HG02938 (cell line): ENCODE measurements around the gene PRR11.
"Not testable (repeated sequence)": the region's sequence is repeated elsewhere in the genome, so short reads cannot be mapped to it uniquely, and the experiment has no call there.

Experiments used
- ATAC-seq: cut with Tn5 transposase; IDR thresholded peaks from one replicate; pipeline ENCODE4 v1.9.1; 2021; ENCODE audit warnings: mild to moderate bottlenecking, moderate library complexity; ENCODE audit not compliant: unreplicated experiment

Gene PRR11

GRCh38 chr17:59202320-59202719 is 46.8 kb downstream of the PRR11 start:
- no peak for ATAC-seq

DNA sequence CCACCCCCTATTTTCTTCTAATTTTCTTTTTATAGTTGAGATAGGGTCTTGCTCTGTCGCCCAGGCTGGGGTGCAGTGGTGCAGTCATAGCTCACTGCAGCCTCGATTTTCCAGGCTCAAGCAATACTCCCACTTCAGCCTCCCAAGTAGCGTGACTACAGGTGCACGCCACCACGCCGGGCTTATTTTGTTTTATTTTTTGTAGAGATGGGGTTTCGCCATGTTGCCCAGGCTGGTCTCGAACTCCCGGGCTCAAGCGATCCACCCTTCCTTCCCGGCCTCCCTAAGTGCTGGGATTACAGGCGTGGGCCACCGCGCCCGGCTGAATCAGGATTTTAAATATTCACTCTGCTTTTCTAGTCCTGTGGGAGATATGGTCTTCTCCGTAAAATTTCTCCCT is 63.8 kb downstream of the PRR11 start:
- ATAC-seq: no peak

GRCh38 chr17:59219992-59220327 is 64.4 kb downstream of the PRR11 start:
- ATAC-seq: no peak

DNA sequence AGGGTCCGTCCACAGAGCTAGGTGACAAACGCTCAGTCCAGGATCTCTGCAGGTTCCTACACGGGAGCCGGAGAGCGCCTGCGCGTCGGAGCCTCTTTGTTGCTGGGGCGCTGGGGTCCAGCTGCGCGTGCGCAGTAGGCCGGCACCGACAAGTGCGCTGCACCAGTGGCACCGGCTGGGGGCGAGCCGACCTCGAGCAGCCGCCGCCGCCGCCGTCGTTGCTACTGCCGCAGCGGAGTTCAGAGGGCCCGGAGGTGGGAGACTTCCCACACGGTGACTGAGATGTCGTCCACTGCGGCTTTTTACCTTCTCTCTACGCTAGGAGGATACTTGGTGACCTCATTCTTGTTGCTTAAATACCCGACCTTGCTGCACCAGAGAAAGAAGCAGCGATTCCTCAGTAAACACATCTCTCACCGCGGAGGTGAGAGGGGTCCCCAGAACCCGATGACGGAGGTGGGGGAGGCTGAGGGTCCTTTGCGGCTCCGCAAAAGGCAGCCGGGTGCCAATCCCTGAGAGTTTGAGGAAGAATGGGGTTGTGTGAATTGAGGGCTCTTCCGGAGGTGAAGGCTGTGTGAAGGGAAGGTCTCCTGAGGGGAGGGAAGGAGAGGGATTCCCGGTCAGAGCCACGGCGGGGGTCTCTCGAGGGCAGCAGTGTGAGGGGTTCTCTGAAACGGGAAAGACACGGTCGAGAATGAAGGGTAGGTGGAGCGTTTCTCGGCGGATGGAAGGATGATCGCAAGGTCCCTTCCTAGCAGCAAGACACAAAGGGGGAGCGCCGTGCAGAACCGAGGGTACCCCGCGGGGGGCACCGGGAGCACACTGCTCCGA is 65.0 kb downstream of the PRR11 start, which contains the start of gene GDPD1:
Gene GDPD1, plus strand, starts transcription at position 184 of the 831 bp plus-strand sequence. Its CDS starts 99 bp downstream, at position 283.
- peak; percentile 89 for ATAC-seq

GRCh38 chr17:59221159-59221847 is 65.8 kb downstream of the PRR11 start:
- no peak for ATAC-seq

GRCh38 chr17:59223813-59224212 is 68.3 kb downstream of the PRR11 start:
- ATAC-seq: no peak

DNA sequence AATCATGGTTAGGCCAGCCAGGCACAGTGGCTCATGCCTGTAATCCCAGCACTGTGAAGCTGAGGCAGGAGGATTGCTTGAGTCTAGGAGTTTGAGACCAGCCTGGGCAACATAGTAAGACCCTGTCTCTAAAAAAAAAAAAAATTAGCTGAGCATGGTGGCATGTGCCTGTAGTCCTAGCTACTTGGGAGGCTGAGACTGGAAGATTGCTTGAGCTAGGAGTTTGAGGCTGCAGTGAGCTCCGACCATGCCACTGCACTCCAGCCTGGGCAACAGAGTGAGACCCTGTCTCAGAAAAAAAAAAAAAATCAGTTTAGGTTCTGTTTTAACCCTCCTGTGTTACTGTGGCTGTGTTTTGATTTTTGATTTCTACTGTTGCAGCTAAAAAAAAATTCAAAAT is 73.0 kb downstream of the PRR11 start:
- not testable (repeated sequence) for ATAC-seq

DNA sequence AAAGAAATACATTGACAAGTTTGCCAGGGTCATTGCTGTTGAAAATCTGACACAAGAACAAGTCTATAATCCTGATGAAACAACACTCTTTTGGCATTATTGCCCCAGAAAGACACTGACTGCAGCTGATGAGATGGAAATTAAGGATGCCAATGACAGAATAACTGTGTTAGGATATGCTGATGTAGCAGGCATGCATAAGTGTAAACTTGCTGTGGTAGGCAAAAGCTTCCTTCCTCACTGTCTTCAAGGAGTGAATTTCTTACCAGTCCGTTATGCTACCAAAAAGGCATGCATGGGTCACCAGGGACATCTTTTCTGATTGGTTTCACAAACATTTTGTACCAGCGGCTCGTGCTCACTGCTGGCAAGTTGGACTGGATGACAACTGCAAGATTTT is 75.2 kb downstream of the PRR11 start:
- no peak for ATAC-seq

DNA sequence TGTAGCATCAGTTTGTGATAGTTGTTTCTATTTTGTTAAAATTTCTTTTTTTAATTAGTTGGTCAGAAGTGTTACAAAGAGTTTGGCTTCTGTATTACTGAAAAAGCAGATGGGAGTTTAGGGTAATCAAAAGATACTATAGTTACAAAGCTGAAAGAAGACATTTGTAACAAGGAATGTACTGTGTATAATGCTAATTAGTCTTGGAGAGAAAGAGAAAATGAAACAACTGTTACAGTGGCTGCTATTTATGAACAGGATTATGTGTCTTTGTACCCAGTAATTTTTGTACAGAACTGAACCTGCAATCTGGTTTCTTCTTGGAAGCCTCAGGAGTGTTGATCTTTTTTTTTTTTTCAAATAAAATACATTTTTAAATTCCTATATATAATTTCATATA is 79.1 kb downstream of the PRR11 start:
- ATAC-seq: no peak

DNA sequence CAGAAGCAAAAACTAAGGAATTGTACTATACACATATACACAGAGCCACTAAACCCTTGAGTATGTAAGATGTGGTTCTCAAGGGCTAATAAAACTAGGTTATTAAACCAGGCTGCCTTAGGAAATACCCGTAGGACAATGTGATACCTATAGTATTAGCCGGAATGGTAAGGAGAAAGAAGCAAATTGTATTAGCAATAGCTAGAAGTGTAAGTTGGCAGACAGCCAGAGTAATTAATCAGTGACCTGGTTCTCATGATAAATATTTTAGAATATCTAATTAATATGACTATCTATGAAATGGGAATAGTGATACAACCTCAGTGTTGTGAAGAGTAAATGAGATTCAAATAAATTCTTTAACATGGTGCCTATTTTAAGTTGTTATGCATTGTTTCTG is 83.4 kb downstream of the PRR11 start:
- no peak for ATAC-seq

DNA sequence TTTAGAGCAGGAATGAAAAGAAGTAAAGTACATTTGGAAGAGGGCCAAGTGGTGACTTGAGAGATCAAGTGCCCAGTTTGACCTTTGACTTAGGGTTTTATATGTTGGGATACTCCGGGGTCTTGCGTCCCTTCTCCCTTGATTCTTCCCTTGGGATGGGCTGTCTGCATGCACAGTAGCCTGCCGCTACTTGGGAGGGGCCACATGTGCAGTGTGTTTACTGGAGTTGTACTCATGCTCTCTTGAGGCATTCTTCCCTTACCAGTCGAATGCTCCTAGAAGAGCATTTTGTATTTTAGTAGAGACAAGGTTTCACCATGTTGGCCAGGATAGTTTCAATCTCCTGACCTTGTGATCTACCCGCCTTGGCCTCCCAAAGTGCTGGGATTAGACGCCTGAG is 88.5 kb downstream of the PRR11 start:
- no peak for ATAC-seq
